HG03521 (cell line): Measurements from ENCODE around the gene GORASP1.

ENCODE experiments used
- ATAC-seq: cut with Tn5 transposase; IDR thresholded peaks from one replicate; pipeline ENCODE4 v1.9.1; 2021; ENCODE audit warnings: mild to moderate bottlenecking, moderate library complexity; ENCODE audit not compliant: unreplicated experiment

Gene GORASP1

GRCh38 chr3:39141171-39141995 is 34.0 kb upstream of the GORASP1 start:
- no peak for ATAC-seq

GRCh38 chr3:39140341-39140971 is 33.0 kb upstream of the GORASP1 start:
- no peak for ATAC-seq

GRCh38 chr3:39139442-39139841 is 32.0 kb upstream of the GORASP1 start:
- no peak for ATAC-seq

- ATAC-seq: no peak
Measured at GRCh38 chr3:39138804-39139415, 31.5 kb upstream of the GORASP1 start.

GRCh38 chr3:39137991-39138803 is 30.8 kb upstream of the GORASP1 start:
- ATAC-seq: no peak

DNA sequence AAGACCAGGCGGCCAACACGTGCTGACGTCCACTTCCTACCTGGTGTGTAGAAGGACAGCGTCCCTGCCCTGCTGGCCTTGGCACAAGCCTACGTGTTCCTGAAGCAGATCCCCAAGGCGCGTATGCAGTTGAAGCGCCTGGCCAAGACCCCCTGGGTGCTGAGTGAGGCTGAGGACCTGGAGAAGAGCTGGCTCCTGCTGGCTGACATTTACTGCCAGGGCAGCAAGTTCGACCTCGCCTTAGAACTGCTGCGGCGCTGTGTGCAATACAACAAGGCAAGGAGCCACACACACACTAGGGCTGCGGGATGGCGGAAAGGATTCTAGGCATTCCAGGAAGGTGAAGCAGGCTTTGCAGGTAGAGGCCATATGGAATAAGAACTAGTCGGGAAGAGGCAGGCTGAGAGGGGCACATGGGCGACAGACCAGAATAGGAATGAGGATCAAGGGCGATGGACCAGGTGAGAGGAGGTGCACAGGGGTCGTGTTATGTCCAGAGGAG is 30.1 kb upstream of the GORASP1 start:
- ATAC-seq: no peak

- ATAC-seq: no peak
Measured at GRCh38 chr3:39136533-39137434, 29.4 kb upstream of the GORASP1 start.

- no peak for ATAC-seq
Measured at GRCh38 chr3:39135170-39135805, 27.9 kb upstream of the GORASP1 start.

DNA sequence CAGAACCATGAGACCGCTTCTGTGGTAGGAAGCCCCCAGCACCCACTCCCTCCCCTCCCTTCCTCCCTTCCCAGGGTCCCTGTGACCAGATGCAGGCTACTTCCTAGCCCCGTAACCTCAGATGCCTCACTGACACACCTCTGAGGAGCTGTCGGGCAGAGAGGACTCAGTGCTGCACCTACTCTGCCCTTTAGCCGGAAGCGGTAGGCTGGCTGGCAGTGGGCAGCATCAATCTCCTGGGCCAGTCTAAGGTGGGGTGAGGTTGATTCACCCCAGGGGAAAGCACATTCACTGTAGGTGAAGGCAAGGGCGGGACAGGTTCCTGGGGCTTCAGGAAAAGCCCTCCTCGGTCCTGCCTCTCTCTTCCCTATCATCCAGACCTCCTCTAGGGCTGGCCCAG is 26.9 kb upstream of the GORASP1 start:
- no peak for ATAC-seq

GRCh38 chr3:39133822-39134221 is 26.4 kb upstream of the GORASP1 start:
- ATAC-seq: no peak

- ATAC-seq: no peak
Measured at GRCh38 chr3:39133093-39133490, 25.7 kb upstream of the GORASP1 start.

- no peak for ATAC-seq
Measured at GRCh38 chr3:39132096-39133092, 25.0 kb upstream of the GORASP1 start.

DNA sequence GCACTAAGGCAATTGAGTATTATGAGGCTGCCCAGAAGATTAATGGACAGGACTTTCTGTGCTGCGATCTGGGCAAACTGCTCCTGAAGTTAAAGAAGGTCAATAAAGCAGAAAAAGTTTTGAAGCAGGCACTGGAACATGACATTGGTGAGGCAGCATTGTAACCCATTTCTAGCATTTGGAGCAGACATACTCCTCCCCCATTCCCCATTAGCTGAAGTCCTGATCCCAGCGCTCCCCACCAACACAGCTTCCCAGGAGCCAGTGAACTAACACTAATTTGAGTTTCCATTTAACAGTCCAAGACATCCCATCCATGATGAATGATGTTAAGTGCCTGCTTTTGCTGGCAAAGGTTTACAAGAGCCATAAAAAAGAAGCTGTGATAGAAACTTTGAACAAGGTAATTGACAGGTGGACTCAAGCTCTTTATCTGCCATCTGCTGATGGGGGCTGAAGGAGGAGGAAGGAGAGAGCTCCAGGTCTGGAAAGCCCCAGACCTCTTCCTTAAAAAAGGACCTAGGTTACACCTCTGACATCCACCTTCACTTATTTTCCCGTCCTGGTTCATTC is 23.4 kb upstream of the GORASP1 start:
- no peak for ATAC-seq

DNA sequence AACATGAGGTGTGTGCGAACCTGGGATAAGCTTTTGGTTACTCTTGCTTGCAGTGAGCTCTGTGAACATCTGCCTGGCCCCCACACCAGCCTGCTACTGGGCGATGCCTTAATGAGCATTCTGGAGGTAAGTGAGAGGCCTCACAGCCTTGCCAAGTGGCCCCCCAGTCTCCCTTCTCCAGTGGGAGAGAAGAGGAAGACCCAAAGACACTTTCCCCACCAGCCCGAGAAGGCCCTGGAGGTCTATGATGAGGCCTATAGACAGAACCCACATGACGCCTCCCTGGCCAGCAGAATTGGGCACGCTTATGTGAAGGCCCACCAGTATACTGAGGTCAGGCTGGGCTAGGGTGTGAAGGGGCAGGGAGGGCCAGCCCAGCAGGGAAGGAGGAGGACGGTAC is 22.6 kb upstream of the GORASP1 start:
- ATAC-seq: no peak

DNA sequence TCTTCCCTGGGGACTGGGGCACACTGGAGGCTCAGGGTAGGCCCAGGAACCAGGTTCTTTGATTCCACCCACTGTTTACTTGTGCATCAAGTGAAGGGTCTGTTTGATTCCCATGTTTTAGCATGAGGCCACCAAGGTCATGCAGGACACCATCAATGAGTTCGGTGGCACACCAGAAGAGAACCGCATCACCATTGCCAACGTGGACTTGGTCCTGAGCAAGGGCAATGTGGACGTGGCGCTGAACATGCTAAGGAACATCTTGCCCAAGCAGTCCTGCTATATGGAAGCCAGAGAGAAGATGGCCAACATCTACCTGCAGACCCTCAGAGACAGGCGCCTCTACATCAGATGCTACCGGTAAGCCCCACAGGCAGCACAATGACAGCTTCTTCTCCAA is 21.5 kb upstream of the GORASP1 start:
- no peak for ATAC-seq

DNA sequence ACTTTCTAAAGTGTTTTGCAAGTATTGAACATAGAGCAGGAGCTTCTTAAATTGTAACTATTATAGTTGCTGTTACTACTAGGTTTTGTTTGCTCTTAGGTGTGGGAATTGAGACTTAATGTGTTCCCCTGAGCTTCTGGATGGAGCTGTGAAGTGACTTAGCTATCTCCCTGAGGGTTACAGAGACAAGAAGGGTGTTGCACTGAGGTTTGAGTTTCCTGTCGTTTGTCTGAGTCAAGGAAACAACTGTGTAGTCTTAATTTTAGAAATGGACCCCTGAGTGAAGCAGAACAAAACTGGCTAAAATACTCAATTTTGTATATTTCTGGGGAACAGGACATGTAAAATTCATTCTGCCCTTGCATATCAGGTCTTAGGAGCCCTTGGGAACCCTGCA is 20.5 kb upstream of the GORASP1 start:
- no peak for ATAC-seq

DNA sequence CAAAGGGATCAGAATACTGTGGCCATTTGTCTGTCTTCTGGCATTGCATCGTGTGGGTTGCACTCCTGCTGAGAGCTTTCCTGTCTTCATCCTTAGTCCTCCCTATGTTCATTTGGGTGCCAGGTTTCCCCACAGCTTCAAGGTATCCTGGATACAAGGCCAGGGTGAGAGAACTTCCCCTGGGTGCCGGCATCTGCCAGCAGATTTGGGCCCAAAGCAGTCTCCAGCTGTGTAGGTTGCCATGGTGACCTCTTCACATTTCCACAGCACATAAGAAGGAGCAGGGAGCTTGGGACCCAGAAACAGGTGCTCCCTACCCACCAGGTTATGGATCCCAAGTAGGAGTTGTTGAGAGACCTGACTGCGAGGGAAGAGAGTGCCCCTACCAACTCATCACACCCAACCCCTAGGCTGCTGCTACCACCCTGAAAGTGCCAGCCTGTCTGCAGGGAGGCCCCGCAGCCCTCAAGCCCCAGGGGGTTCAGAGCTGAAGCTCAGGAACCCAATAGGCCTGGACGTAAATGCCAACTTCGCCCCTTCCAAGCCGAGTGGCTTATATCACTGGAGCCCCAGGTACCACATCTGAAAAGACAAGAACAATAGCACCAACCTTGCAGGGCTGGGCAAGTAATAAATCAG is 20.0 kb upstream of the GORASP1 start:
- no peak for ATAC-seq
